ENCODE data around the gene AZIN2.
"Not testable (repeated sequence)": the region's sequence is repeated elsewhere in the genome, so short reads cannot be mapped to it uniquely, and the experiment has no call there.

The AZIN2 gene

GRCh38 chr1:33094486-33094885 is 13.5 kb downstream of the AZIN2 start:
- DNase-seq (ENCODE audit: low read depth in 2 of 2) = no peak

- DNase-seq (ENCODE audit: low read depth in 2 of 2) = no peak
These were observed 14.1 kb downstream of the AZIN2 start for GRCh38 chr1:33094971-33095604.

- no peak for DNase-seq (ENCODE audit: low read depth in 2 of 2)
These were observed 15.5 kb downstream of the AZIN2 start for GRCh38 chr1:33096363-33097005.

- DNase-seq (ENCODE audit: low read depth in 2 of 2) = no peak
These were observed 16.2 kb downstream of the AZIN2 start for GRCh38 chr1:33097137-33097611.

- no peak for DNase-seq (ENCODE audit: low read depth in 2 of 2)
These were observed 16.8 kb downstream of the AZIN2 start for GRCh38 chr1:33097762-33098161.

- no peak for DNase-seq (ENCODE audit: low read depth in 2 of 2)
These were observed 17.4 kb downstream of the AZIN2 start for GRCh38 chr1:33098371-33098770.

- peak; percentile 31 to 45 for DNase-seq (ENCODE audit: low read depth in 2 of 2)
These were observed 18.6 kb downstream of the AZIN2 start for GRCh38 chr1:33099290-33100118.

GRCh38 chr1:33100119-33100415 is 19.1 kb downstream of the AZIN2 start:
- not testable (repeated sequence) for DNase-seq (ENCODE audit: low read depth in 2 of 2)

- DNase-seq (ENCODE audit: low read depth in 2 of 2) = no peak
These were observed 29.5 kb downstream of the AZIN2 start for GRCh38 chr1:33110477-33110876.

GRCh38 chr1:33111965-33112364 is 31.0 kb downstream of the AZIN2 start:
- no peak for DNase-seq (ENCODE audit: low read depth in 2 of 2)

GRCh38 chr1:33117440-33118085 is 36.6 kb downstream of the AZIN2 start:
- DNase-seq (ENCODE audit: low read depth in 2 of 2) = no peak

GRCh38 chr1:33118274-33118673 is 37.3 kb downstream of the AZIN2 start:
- no peak for DNase-seq (ENCODE audit: low read depth in 2 of 2)

GRCh38 chr1:33119050-33119449 is 38.1 kb downstream of the AZIN2 start:
- no peak for DNase-seq (ENCODE audit: low read depth in 2 of 2)

- DNase-seq (ENCODE audit: low read depth in 2 of 2) = no peak
These were observed 38.7 kb downstream of the AZIN2 start for GRCh38 chr1:33119532-33120217.

- no peak for DNase-seq (ENCODE audit: low read depth in 2 of 2)
These were observed 39.7 kb downstream of the AZIN2 start for GRCh38 chr1:33120436-33121231.

- DNase-seq (ENCODE audit: low read depth in 2 of 2) = no peak
These were observed 40.8 kb downstream of the AZIN2 start for GRCh38 chr1:33121728-33122127.

GRCh38 chr1:33122483-33123178 is 41.7 kb downstream of the AZIN2 start:
- no peak for DNase-seq (ENCODE audit: low read depth in 2 of 2)

- no peak for DNase-seq (ENCODE audit: low read depth in 2 of 2)
These were observed 42.3 kb downstream of the AZIN2 start for GRCh38 chr1:33123266-33123665.

- not testable (repeated sequence) for DNase-seq (ENCODE audit: low read depth in 2 of 2)
These were observed 43.7 kb downstream of the AZIN2 start for GRCh38 chr1:33124647-33125046.

- DNase-seq (ENCODE audit: low read depth in 2 of 2) = no peak
These were observed 45.6 kb downstream of the AZIN2 start for GRCh38 chr1:33126411-33127000.
